WTC11 (cell line): ENCODE data around the gene ANP32D. TPM values are rescaled to one million over a fixed set of nuclear protein-coding genes. Genes with fewer than 3 reads are reported as not detected.
"Not testable (repeated sequence)": the region's sequence is repeated elsewhere in the genome, so short reads cannot be mapped to it uniquely, and the experiment has no call there.

Experiments used
- ATAC-seq: fragments of 200-7000 bp; cut with Tn5 transposase; 2 replicates; pipeline ENCODE4 v1.10.0; 2021; ENCODE audit warnings: mild to moderate bottlenecking, moderate library complexity
- CTCF ChIA-PET: fragments of 300-600 bp; sonication (Branson Sonifier 250); formaldehyde crosslinking; loops from one replicate; lab custom pipeline; 2021; ENCODE audit warnings: antibody characterized with exemption; lab: Charles Lee
- POLR2A ChIA-PET: fragments of 350-600 bp; sonication (Branson Sonifier 250); formaldehyde crosslinking; loops from one replicate; lab custom pipeline; 2021; ENCODE audit warnings: antibody characterized with exemption; lab: Charles Lee
- DNase-seq: peaks from one replicate; pipeline ENCODE4 v3.0.0; 2021; ENCODE audit warnings: low spot score
- H3K27ac Mint-ChIP-seq: 2 replicates; pipeline ENCODE4 v1.8.0; 2021; ENCODE audit warnings: mixed read lengths
- H3K27me3 Mint-ChIP-seq: 2 replicates; pipeline ENCODE4 v1.8.0; 2021; ENCODE audit warnings: low read depth, mild to moderate bottlenecking, moderate library complexity, mixed read lengths
- H3K36me3 Mint-ChIP-seq: 2 replicates; pipeline ENCODE4 v1.8.0; 2021; ENCODE audit warnings: mixed read lengths
- H3K4me1 Mint-ChIP-seq: 2 replicates; pipeline ENCODE4 v1.8.0; 2022; ENCODE audit warnings: mixed read lengths
- H3K4me3 Mint-ChIP-seq: 2 replicates; pipeline ENCODE4 v1.8.0; 2021; ENCODE audit warnings: mild to moderate bottlenecking, moderate library complexity, mixed read lengths
- H3K9me3 Mint-ChIP-seq: 2 replicates; pipeline ENCODE4 v1.8.0; 2021; ENCODE audit warnings: mixed read lengths
- FOXK1 ChIP-seq: sonication (generic); formaldehyde crosslinking; IDR thresholded peaks from 2 replicates; pipeline ENCODE4 v1.8.0; 2022; ENCODE audit warnings: mild to moderate bottlenecking, moderate library complexity, missing genetic modification reagents
- KAT7 ChIP-seq: sonication (generic); formaldehyde crosslinking; IDR thresholded peaks from 2 replicates; pipeline ENCODE4 v1.8.1; 2023; ENCODE audit warnings: missing genetic modification reagents, mild to moderate bottlenecking, borderline replicate concordance
- RORB ChIP-seq: fragments of 250-450 bp; sonication (Bioruptor Pico); IDR thresholded peaks from 2 replicates; pipeline ENCODE4 v1.9.0; 2021; ENCODE audit warnings: mild to moderate bottlenecking
- TP53 ChIP-seq: sonication (generic); formaldehyde crosslinking; IDR thresholded peaks from 2 replicates; pipeline ENCODE4 v1.8.1; 2023; ENCODE audit warnings: mild to moderate bottlenecking, missing genetic modification reagents
- ZNF138 ChIP-seq: sonication (generic); formaldehyde crosslinking; conservative IDR thresholded peaks from 2 replicates; pipeline ENCODE4 v1.8.1; 2022; ENCODE audit warnings: mild to moderate bottlenecking, moderate library complexity, missing genetic modification reagents
- ZNF416 ChIP-seq: fragments of 250-450 bp; sonication (Bioruptor Pico); IDR thresholded peaks from 2 replicates; pipeline ENCODE4 v1.9.0; 2021; ENCODE audit warnings: mild to moderate bottlenecking, inconsistent platforms
- ZNF423 ChIP-seq: fragments of 250-450 bp; sonication (Bioruptor Pico); IDR thresholded peaks from 2 replicates; pipeline ENCODE4 v2.1.2; 2022; ENCODE audit warnings: mild to moderate bottlenecking, moderate library complexity
- total RNA-seq: library from RNA; stranded (reverse); gene quantifications from 3 replicates; pipeline ENCODE4 v1.2.3, GENCODE V29; 2021
- TF ChIP-seq, protein P1 (sequence below): sonication (generic); formaldehyde crosslinking; IDR thresholded peaks from 2 replicates; pipeline ENCODE4 v1.8.0; 2023; ENCODE audit warnings: mild to moderate bottlenecking, missing genetic modification reagents
- TF ChIP-seq, protein P2 (sequence below): sonication (generic); formaldehyde crosslinking; IDR thresholded peaks from 2 replicates; pipeline ENCODE4 v1.8.0; 2022; ENCODE audit warnings: mild to moderate bottlenecking, missing genetic modification reagents
- TF ChIP-seq, protein P3 (sequence below): sonication (generic); formaldehyde crosslinking; IDR thresholded peaks from 2 replicates; pipeline ENCODE4 v1.8.1; 2022; ENCODE audit warnings: mild to moderate bottlenecking, moderate library complexity, missing genetic modification reagents
- TF ChIP-seq, protein P4 (sequence below): fragments of 200-600 bp; IDR thresholded peaks from 2 replicates; pipeline ENCODE4 v1.8.0; 2022; ENCODE audit warnings: antibody characterized with exemption
- TF ChIP-seq, protein P5 (sequence below): fragments of 250-450 bp; sonication (Bioruptor Pico); IDR thresholded peaks from 2 replicates; pipeline ENCODE4 v1.9.0; 2021; ENCODE audit warnings: moderate library complexity, mild to moderate bottlenecking, inconsistent platforms, borderline replicate concordance
- TF ChIP-seq, protein P6 (sequence below): sonication (generic); formaldehyde crosslinking; IDR thresholded peaks from 2 replicates; pipeline ENCODE4 v1.8.1; 2023; ENCODE audit warnings: mild to moderate bottlenecking, missing genetic modification reagents
- TF ChIP-seq, protein P7 (sequence below): sonication (generic); formaldehyde crosslinking; IDR thresholded peaks from 2 replicates; pipeline ENCODE4 v1.8.0; 2022; ENCODE audit warnings: mild to moderate bottlenecking, missing genetic modification reagents
- TF ChIP-seq, protein P8 (sequence below): sonication (generic); formaldehyde crosslinking; IDR thresholded peaks from 2 replicates; pipeline ENCODE4 v1.8.1; 2022; ENCODE audit warnings: missing genetic modification reagents, borderline replicate concordance
- TF ChIP-seq, protein P9 (sequence below): fragments of 250-450 bp; sonication (Bioruptor Pico); conservative IDR thresholded peaks from 2 replicates; pipeline ENCODE4 v1.9.0; 2021; ENCODE audit warnings: mild to moderate bottlenecking

The ANP32D gene
- total RNA-seq, 1 experiment from 2014 or later = not detected

DNA sequence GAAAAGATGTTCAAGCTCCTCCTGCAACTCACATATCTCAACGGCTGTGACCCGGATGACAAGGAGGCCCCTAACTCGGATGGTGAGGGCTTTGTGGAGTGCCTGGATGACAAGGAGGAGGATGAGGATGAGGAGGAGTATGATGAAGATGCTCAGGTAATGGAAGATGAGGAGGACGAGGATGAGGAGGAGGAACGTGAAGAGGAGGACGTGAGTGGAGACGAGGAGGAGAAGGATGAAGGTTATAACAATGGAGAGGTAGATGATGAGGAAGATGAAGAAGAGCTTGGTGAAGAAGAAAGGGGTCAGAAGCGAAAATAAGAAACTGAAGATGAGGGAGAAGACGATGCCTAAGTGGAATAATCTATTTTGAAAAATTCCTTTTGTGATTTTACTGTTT is 702 bp downstream of the ANP32D start:
- POLR2A ChIA-PET = no interaction called here
- ATAC-seq = no peak
- no peak for DNase-seq
- Mint-ChIP-seq H3K27ac (no peak overlapping the region), H3K36me3 (peaks cover 52% of the 10 kb centered on the region), H3K4me1 (no peaks in the 10 kb centered on the region), H3K27me3 (peaks cover 50% of the 10 kb centered on the region), H3K9me3 (peaks cover 80% of the 10 kb centered on the region), H3K4me3 (no peak overlapping the region)
- CTCF ChIA-PET = no interaction called here
- TF ChIP-seq, protein P1, sequence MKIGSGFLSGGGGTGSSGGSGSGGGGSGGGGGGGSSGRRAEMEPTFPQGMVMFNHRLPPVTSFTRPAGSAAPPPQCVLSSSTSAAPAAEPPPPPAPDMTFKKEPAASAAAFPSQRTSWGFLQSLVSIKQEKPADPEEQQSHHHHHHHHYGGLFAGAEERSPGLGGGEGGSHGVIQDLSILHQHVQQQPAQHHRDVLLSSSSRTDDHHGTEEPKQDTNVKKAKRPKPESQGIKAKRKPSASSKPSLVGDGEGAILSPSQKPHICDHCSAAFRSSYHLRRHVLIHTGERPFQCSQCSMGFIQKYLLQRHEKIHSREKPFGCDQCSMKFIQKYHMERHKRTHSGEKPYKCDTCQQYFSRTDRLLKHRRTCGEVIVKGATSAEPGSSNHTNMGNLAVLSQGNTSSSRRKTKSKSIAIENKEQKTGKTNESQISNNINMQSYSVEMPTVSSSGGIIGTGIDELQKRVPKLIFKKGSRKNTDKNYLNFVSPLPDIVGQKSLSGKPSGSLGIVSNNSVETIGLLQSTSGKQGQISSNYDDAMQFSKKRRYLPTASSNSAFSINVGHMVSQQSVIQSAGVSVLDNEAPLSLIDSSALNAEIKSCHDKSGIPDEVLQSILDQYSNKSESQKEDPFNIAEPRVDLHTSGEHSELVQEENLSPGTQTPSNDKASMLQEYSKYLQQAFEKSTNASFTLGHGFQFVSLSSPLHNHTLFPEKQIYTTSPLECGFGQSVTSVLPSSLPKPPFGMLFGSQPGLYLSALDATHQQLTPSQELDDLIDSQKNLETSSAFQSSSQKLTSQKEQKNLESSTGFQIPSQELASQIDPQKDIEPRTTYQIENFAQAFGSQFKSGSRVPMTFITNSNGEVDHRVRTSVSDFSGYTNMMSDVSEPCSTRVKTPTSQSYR (CRISPR knock-in tag) = no peak
- TF ChIP-seq, protein P2, sequence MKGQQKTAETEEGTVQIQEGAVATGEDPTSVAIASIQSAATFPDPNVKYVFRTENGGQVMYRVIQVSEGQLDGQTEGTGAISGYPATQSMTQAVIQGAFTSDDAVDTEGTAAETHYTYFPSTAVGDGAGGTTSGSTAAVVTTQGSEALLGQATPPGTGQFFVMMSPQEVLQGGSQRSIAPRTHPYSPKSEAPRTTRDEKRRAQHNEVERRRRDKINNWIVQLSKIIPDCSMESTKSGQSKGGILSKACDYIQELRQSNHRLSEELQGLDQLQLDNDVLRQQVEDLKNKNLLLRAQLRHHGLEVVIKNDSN = no peak
- TF ChIP-seq, protein P3, sequence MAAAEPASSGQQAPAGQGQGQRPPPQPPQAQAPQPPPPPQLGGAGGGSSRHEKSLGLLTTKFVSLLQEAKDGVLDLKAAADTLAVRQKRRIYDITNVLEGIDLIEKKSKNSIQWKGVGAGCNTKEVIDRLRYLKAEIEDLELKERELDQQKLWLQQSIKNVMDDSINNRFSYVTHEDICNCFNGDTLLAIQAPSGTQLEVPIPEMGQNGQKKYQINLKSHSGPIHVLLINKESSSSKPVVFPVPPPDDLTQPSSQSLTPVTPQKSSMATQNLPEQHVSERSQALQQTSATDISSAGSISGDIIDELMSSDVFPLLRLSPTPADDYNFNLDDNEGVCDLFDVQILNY (CRISPR knock-in tag) = no peak
- TF ChIP-seq ZNF416 (CRISPR knock-in tag) (no peak), RORB (CRISPR knock-in tag) (no peak), ZNF423 (no peak), ZNF138 (CRISPR knock-in tag) (no peak), FOXK1 (no peak), TP53 (no peak), KAT7 (CRISPR knock-in tag) (no peak)
- TF ChIP-seq, protein P4, sequence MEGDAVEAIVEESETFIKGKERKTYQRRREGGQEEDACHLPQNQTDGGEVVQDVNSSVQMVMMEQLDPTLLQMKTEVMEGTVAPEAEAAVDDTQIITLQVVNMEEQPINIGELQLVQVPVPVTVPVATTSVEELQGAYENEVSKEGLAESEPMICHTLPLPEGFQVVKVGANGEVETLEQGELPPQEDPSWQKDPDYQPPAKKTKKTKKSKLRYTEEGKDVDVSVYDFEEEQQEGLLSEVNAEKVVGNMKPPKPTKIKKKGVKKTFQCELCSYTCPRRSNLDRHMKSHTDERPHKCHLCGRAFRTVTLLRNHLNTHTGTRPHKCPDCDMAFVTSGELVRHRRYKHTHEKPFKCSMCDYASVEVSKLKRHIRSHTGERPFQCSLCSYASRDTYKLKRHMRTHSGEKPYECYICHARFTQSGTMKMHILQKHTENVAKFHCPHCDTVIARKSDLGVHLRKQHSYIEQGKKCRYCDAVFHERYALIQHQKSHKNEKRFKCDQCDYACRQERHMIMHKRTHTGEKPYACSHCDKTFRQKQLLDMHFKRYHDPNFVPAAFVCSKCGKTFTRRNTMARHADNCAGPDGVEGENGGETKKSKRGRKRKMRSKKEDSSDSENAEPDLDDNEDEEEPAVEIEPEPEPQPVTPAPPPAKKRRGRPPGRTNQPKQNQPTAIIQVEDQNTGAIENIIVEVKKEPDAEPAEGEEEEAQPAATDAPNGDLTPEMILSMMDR = no peak
- TF ChIP-seq, protein P5, sequence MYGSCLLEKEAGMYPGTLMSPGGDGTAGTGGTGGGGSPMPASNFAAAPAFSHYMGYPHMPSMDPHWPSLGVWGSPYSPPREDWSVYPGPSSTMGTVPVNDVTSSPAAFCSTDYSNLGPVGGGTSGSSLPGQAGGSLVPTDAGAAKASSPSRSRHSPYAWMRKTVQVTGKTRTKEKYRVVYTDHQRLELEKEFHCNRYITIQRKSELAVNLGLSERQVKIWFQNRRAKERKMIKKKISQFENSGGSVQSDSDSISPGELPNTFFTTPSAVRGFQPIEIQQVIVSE (CRISPR knock-in tag) = no peak
- TF ChIP-seq, protein P6, sequence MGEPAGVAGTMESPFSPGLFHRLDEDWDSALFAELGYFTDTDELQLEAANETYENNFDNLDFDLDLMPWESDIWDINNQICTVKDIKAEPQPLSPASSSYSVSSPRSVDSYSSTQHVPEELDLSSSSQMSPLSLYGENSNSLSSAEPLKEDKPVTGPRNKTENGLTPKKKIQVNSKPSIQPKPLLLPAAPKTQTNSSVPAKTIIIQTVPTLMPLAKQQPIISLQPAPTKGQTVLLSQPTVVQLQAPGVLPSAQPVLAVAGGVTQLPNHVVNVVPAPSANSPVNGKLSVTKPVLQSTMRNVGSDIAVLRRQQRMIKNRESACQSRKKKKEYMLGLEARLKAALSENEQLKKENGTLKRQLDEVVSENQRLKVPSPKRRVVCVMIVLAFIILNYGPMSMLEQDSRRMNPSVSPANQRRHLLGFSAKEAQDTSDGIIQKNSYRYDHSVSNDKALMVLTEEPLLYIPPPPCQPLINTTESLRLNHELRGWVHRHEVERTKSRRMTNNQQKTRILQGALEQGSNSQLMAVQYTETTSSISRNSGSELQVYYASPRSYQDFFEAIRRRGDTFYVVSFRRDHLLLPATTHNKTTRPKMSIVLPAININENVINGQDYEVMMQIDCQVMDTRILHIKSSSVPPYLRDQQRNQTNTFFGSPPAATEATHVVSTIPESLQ = no peak
- TF ChIP-seq, protein P7, sequence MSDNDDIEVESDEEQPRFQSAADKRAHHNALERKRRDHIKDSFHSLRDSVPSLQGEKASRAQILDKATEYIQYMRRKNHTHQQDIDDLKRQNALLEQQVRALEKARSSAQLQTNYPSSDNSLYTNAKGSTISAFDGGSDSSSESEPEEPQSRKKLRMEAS (CRISPR knock-in tag) = no peak
- TF ChIP-seq, protein P8, sequence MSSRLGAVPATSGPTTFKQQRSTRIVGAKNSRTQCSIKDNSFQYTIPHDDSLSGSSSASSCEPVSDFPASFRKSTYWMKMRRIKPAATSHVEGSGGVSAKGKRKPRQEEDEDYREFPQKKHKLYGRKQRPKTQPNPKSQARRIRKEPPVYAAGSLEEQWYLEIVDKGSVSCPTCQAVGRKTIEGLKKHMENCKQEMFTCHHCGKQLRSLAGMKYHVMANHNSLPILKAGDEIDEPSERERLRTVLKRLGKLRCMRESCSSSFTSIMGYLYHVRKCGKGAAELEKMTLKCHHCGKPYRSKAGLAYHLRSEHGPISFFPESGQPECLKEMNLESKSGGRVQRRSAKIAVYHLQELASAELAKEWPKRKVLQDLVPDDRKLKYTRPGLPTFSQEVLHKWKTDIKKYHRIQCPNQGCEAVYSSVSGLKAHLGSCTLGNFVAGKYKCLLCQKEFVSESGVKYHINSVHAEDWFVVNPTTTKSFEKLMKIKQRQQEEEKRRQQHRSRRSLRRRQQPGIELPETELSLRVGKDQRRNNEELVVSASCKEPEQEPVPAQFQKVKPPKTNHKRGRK (CRISPR knock-in tag) = no peak
- TF ChIP-seq, protein P9, sequence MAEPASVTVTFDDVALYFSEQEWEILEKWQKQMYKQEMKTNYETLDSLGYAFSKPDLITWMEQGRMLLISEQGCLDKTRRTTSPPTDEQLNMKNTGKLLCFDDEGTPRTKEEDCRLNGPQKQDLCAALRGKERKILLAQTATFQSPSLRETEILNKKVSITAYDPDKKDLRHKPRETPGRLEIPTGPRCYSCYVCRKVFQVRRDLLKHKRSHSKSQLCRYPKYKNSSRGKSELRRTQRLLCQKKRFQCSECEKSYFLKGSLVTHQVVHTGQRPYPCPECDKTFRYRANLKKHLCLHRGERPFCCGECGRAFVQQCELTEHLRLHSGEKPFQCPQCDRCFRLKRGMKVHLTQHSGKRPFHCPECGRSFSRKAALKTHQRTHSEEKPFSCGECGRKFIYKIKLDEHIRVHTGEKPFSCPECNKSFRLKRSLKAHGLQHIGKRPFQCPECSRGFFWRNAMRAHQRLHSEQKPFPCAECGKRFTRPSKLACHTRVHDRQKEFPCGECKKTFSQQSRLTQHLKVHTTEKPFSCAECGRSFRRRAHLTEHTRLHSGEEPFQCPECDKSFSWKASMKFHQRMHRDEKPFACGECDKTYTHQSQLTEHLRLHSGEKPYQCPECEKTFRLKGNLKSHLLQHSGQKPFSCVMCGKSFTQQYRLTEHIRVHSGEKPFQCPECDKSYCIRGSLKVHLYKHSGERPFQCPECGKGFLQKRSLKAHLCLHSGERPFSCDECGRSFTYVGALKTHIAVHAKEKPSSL (CRISPR knock-in tag) = no peak

DNA sequence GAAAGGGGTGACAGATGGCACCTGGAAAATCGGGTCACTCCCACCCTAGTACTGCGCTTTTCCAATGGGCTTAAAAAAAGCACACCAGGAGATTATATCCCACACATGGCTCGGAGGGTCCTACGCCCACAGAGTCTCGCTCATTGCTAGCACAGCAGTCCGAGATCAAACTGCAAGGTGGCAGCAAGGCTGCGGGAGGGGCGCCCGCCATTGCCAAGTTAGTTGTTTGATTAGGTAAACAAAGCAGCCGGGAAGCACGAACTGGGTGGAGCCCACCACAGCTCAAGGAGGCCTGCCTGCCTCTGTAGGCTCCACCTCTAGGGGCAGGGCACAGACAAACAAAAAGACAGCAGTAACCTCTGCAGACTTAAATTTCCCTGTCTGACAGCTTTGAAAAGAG is 2.1 kb downstream of the ANP32D start:
- ATAC-seq, H3K4me1 Mint-ChIP-seq, CTCF ChIA-PET, H3K27ac Mint-ChIP-seq, POLR2A ChIA-PET, H3K4me3 Mint-ChIP-seq, DNase-seq: not testable (repeated sequence)
- peaks cover 70% of the 10 kb centered on the region for H3K9me3 Mint-ChIP-seq
- H3K27me3 Mint-ChIP-seq = peaks cover 40% of the 10 kb centered on the region
- H3K36me3 Mint-ChIP-seq = peaks cover 38% of the 10 kb centered on the region
